H9 (cell line): Measurements from ENCODE around the gene CCDC40. TPM values are rescaled to one million over a fixed set of nuclear protein-coding genes. Genes with fewer than 3 reads are reported as not detected.

Experiments used
- DNase-seq: peaks from one replicate; pipeline ENCODE4 v3.0.0-alpha.2; 2017
- H2AFZ ChIP-seq: one replicate; pipeline ENCODE4 v1.6.1; 2013; ENCODE audit warnings: mild to moderate bottlenecking, low read length, control low read depth, moderate library complexity
- H2AK5ac ChIP-seq: 2 replicates; pipeline ENCODE4 v1.6.1; 2013; ENCODE audit warnings: low read length, control low read depth, mixed read lengths; ENCODE audit not compliant: insufficient read length
- H2BK120ac ChIP-seq: one replicate; pipeline ENCODE4 v1.6.1; 2013; ENCODE audit warnings: low read depth, mild to moderate bottlenecking, low read length, control low read depth, inconsistent platforms; ENCODE audit not compliant: poor library complexity, severe bottlenecking
- H2BK12ac ChIP-seq: 2 replicates; pipeline ENCODE4 v1.6.1; 2013; ENCODE audit warnings: low read length, control low read depth, mixed read lengths, low read depth; ENCODE audit not compliant: insufficient read length
- H2BK15ac ChIP-seq: 2 replicates; pipeline ENCODE4 v1.6.1; 2013; ENCODE audit warnings: low read depth, low read length, control low read depth
- H2BK20ac ChIP-seq: one replicate; pipeline ENCODE4 v1.6.1; 2013; ENCODE audit warnings: low read depth, mild to moderate bottlenecking, low read length, control low read depth, inconsistent platforms; ENCODE audit not compliant: poor library complexity, severe bottlenecking
- H2BK5ac ChIP-seq: 2 replicates; pipeline ENCODE4 v1.6.1; 2013; ENCODE audit warnings: low read length, control low read depth, mixed read lengths; ENCODE audit not compliant: insufficient read length
- H3K14ac ChIP-seq: 2 replicates; pipeline ENCODE4 v1.6.1; 2013; ENCODE audit warnings: low read length, control low read depth; ENCODE audit not compliant: insufficient read depth
- H3K18ac ChIP-seq: 2 replicates; pipeline ENCODE4 v1.6.1; 2013; ENCODE audit warnings: low read depth, mild to moderate bottlenecking, mixed read lengths, low read length, control low read depth; ENCODE audit not compliant: insufficient read length
- H3K23ac ChIP-seq: 2 replicates; pipeline ENCODE4 v1.6.1; 2013; ENCODE audit warnings: low read length, control low read depth, mixed read lengths, low read depth; ENCODE audit not compliant: insufficient read length
- H3K23me2 ChIP-seq: 2 replicates; pipeline ENCODE4 v1.6.1; 2013; ENCODE audit warnings: low read depth, mild to moderate bottlenecking, mixed read lengths, low read length, control low read depth; ENCODE audit not compliant: insufficient read length, poor library complexity, severe bottlenecking
- H3K27ac ChIP-seq: 2 replicates; pipeline ENCODE4 v1.5.1; 2013; ENCODE audit warnings: low read length, control low read depth, mixed read lengths, low read depth; ENCODE audit not compliant: insufficient read length
- H3K27me3 ChIP-seq: 2 replicates; pipeline ENCODE4 v1.6.1; 2013; ENCODE audit warnings: low read length, control low read depth, inconsistent platforms; ENCODE audit not compliant: insufficient read depth
- H3K4ac ChIP-seq: 2 replicates; pipeline ENCODE4 v1.6.1; 2013; ENCODE audit warnings: low read depth, mild to moderate bottlenecking, control low read depth, inconsistent platforms, low read length, moderate library complexity
- H3K4me1 ChIP-seq: 2 replicates; pipeline ENCODE4 v1.6.1; 2013; ENCODE audit warnings: low read length, control low read depth, inconsistent platforms; ENCODE audit not compliant: insufficient read depth
- H3K4me2 ChIP-seq: 2 replicates; pipeline ENCODE4 v1.6.1; 2013; ENCODE audit warnings: low read length, control low read depth, mixed read lengths; ENCODE audit not compliant: insufficient read length, insufficient read depth
- H3K56ac ChIP-seq: 2 replicates; pipeline ENCODE4 v1.6.1; 2013; ENCODE audit warnings: low read depth, mild to moderate bottlenecking, mixed read lengths, low read length, control low read depth; ENCODE audit not compliant: insufficient read length
- H3K79me1 ChIP-seq: 2 replicates; pipeline ENCODE4 v1.6.1; 2013; ENCODE audit warnings: low read depth, mild to moderate bottlenecking, moderate library complexity, low read length, control low read depth, inconsistent platforms; ENCODE audit not compliant: insufficient read depth, poor library complexity, severe bottlenecking
- H3K79me2 ChIP-seq: 2 replicates; pipeline ENCODE4 v1.6.1; 2013; ENCODE audit warnings: low read length, control low read depth, inconsistent platforms; ENCODE audit not compliant: insufficient read depth
- H3K9ac ChIP-seq: 2 replicates; pipeline ENCODE4 v1.6.1; 2013; ENCODE audit warnings: low read length, control low read depth, mixed read lengths; ENCODE audit not compliant: insufficient read length; ENCODE audit errors: extremely low read depth
- H3K9me3 ChIP-seq: one replicate; pipeline ENCODE4 v1.6.1; 2013; ENCODE audit warnings: low read depth, low read length, inconsistent platforms; ENCODE audit not compliant: control insufficient read depth
- H3T11ph ChIP-seq: one replicate; pipeline ENCODE4 v1.6.1; 2013; ENCODE audit warnings: mild to moderate bottlenecking, low read length, control low read depth, inconsistent platforms
- H4K20me1 ChIP-seq: one replicate; pipeline ENCODE4 v1.6.1; 2013; ENCODE audit not compliant: control insufficient read depth, insufficient read length, insufficient read depth
- H4K5ac ChIP-seq: 2 replicates; pipeline ENCODE4 v1.6.1; 2013; ENCODE audit warnings: low read depth, mild to moderate bottlenecking, mixed read lengths, low read length, control low read depth; ENCODE audit not compliant: insufficient read length
- H4K8ac ChIP-seq: replicated peaks from 2 replicates; pipeline ENCODE4 v1.6.1; 2013; ENCODE audit warnings: low read length, control low read depth, mixed read lengths, low read depth; ENCODE audit not compliant: insufficient read length
- H4K91ac ChIP-seq: 2 replicates; pipeline ENCODE4 v1.6.1; 2013; ENCODE audit warnings: low read depth, mild to moderate bottlenecking, moderate library complexity, mixed read lengths, low read length, control low read depth; ENCODE audit not compliant: insufficient read length
- H3K27ac Mint-ChIP-seq, 3 experiments: 2 replicates in 2 of 3; 3 replicates in 1 of 3; pipeline ENCODE4 v1.8.0; 2020 to 2021; ENCODE audit warnings: mixed read lengths in 3 of 3, mild to moderate bottlenecking in 1 of 3, moderate library complexity in 1 of 3
- H3K27me3 Mint-ChIP-seq: 2 replicates; pipeline ENCODE4 v1.8.0; 2021; ENCODE audit warnings: low read depth, mild to moderate bottlenecking, moderate library complexity, mixed read lengths
- H3K36me3 Mint-ChIP-seq, 3 experiments: 2 replicates in 2 of 3; 3 replicates in 1 of 3; pipeline ENCODE4 v1.8.0; 2020 to 2021; ENCODE audit warnings: low read depth in 3 of 3, mixed read lengths in 3 of 3; ENCODE audit not compliant: insufficient read depth in 1 of 3
- H3K4me1 Mint-ChIP-seq, 2 experiments: 2 replicates each; pipeline ENCODE4 v1.8.0; 2020; ENCODE audit warnings: mixed read lengths in 2 of 2
- H3K4me3 Mint-ChIP-seq, 2 experiments: 2 replicates in 1 of 2; 3 replicates in 1 of 2; pipeline ENCODE4 v1.8.0; 2020 to 2021; ENCODE audit warnings: mild to moderate bottlenecking in 2 of 2, mixed read lengths in 2 of 2, moderate library complexity in 1 of 2
- H3K9me3 Mint-ChIP-seq, 2 experiments: 2 replicates in 1 of 2; 3 replicates in 1 of 2; pipeline ENCODE4 v1.8.0; 2020; ENCODE audit warnings: mild to moderate bottlenecking in 2 of 2, mixed read lengths in 2 of 2, moderate library complexity in 1 of 2
- CTCF ChIP-seq: fragments of 200-600 bp; sonication (generic); conservative IDR thresholded peaks from 3 replicates; pipeline ENCODE4 v1.8.0; 2021; ENCODE audit warnings: antibody characterized with exemption, mild to moderate bottlenecking
- WGBS: extraction: QIAGEN DNeasy Blood & Tissue Kit; methylation state at CpG from one replicate; pipeline ENCODE4 v1.1.7; 2013; ENCODE audit warnings: missing lambda C conversion rate, low lambda C conversion rate, mixed read lengths; ENCODE audit not compliant: insufficient read length; ENCODE audit errors: extremely low coverage; 5-methylcytosine and 5-hydroxymethylcytosine counted together
- total RNA-seq: library from RNA; stranded (reverse); gene quantifications from 2 replicates; pipeline ENCODE4 v1.2.1, GENCODE V29; 2021

The CCDC40 gene
- total RNA-seq, 1 experiment from 2014 or later: 8.9 TPM

DNA sequence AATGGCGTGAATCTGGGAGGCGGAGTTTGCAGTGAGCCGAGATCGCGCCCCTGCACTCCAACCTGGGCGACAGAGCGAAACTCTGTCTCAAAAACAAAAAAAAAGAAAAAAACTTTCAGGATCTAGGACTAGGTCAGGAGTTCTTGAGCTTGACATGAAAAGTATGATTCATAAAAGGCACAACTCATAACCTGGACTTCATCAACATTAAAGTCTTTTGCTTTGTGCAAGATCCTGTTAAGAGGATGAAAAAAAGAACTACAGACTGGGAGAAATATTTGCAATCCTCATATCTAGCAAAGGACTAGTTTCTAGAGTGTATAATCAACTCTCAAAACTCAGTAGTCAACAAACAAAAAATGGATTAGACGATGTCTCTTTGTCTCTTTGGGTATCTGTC lies 40.7 kb upstream of the CCDC40 start:
- Histone ChIP-seq H3K18ac (no peak overlapping the region), H3K27me3 (no peaks in the 10 kb centered on the region), H2AK5ac (no peak overlapping the region), H3K14ac (no peak overlapping the region), H4K5ac (no peak overlapping the region), H3K56ac (no peak overlapping the region), H3K9me3 (no peaks in the 10 kb centered on the region), H2BK5ac (no peak overlapping the region), H3K4me1 (no peaks in the 10 kb centered on the region), H3K27ac (no peak overlapping the region), H3T11ph (no peak overlapping the region), H2BK120ac (no peak overlapping the region), H3K23ac (no peak overlapping the region), H3K4me2 (no peak overlapping the region), H3K79me1 (no peaks in the 10 kb centered on the region), H4K91ac (no peak overlapping the region), H3K23me2 (no peaks in the 10 kb centered on the region), H4K20me1 (no peaks in the 10 kb centered on the region), H2BK20ac (no peak overlapping the region), H4K8ac (no peak overlapping the region), H3K79me2 (no peaks in the 10 kb centered on the region), H2BK12ac (no peak overlapping the region), H3K9ac (no peak overlapping the region), H2BK15ac (no peak overlapping the region), H3K4ac (no peak overlapping the region), H2AFZ (no peak overlapping the region)
- DNase-seq: no peak
- H3K36me3 Mint-ChIP-seq: peaks cover 11 to 19% (median 18%) of the 10 kb centered on the region in 3 experiments
- H3K4me1 Mint-ChIP-seq: peaks cover 27 to 31% of the 10 kb centered on the region in 2 experiments
- no peak overlapping the region for H3K27ac Mint-ChIP-seq
- WGBS: no CpG with 5 or more reads among the region's 8 CpGs
- no peaks in the 10 kb centered on the region; a peak in 1 of 5 replicates for H3K9me3 Mint-ChIP-seq
- no peak for TF ChIP-seq CTCF
- no peaks in the 10 kb centered on the region for H3K27me3 Mint-ChIP-seq
- no peak overlapping the region for H3K4me3 Mint-ChIP-seq
